ENCODE results near the gene CACNG6.

CACNG6 gene

DNA sequence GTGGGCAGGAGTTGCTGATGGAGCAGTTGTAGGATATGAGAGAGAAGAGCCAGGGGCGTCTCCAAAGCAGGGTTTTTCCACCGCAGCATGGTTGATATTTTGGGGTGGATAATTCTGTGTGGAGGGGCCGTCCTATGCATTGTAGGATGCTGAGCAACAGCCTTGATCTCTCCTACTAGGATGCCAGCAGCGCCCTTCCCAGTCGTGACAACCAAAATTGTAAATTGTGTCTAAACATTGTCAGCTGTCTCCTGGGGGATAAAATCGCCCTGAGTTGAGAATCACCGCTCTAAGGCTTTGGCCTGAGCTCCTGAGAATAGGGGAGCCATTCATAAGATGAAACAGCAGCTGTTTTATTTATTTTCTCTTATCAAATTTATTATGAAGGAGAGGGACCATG, 24.5 kb upstream of the CACNG6 start:
- no peak overlapping the region for H3K4me3 ChIP-seq (ENCODE audit: low read depth, low read length)

DNA sequence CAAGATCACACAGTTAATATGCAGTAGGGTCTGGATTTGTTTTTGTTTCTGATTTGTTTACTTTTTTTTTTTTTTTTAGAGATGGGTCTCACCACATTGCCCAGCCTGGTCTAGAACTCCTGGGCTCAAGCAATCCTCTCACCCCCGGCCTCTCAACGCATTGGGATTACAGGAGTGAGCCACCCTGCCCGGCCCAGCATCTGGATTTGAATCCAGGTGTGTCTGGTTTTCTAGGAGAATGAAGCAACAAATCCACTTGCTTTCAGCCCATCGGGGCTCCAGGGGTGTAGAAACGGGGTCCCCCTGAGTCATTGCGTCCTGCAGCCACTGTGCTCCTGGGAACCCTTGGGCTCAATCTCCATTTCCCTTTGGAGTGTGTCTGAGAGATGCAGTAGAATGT, 22.1 kb upstream of the CACNG6 start:
- H3K4me3 ChIP-seq (ENCODE audit: low read depth, low read length), result no peak overlapping the region

DNA sequence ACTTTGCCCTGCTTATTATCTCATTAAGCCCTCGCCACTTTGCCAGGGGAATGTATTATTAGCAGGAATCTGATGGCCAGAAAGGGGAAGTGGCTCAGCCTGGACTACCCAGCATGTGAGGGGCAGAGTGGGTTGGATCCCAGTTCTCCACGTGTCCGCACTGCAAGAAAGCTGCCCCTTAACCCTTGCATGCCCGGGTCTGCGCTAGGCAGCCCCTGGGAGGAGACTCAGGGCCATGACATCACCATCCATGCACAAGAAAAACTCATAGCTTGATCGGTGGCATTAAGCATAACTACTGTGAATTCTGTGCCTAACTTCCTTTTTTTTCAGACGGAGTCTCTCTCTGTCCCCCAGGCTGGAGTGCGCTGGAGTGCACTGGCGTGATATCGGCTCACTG, 19.8 kb upstream of the CACNG6 start:
- H3K4me3 ChIP-seq (ENCODE audit: low read depth, low read length), result no peak overlapping the region

DNA sequence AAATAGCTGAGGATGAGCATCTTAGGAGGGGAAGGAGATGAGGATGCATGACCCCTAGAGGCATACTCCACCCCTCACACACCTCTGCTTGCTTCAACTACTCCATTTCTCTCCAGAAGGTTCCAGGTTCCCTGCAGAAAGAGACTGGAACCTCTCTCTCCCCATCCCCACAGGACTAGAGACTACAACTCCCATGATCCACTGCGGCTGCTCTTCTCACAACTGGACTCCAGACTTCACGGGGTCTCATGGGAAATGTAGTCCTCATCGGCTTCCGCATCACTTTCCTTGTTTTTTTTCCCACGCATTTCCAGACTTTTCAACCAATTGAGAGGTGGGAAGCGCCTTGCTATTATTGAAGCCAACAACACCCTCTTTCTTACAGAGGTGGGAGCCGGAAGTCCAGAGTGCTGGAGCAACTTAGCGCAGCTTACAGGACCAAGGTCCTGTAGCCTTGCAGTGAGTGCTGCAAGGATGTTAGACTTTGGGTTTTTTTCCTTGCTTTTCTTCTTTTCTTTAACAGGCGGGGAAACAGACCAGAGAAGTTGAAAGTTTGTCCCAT, 13.9 kb upstream of the CACNG6 start:
- H3K4me3 ChIP-seq (ENCODE audit: low read depth, low read length), result no peak overlapping the region

DNA sequence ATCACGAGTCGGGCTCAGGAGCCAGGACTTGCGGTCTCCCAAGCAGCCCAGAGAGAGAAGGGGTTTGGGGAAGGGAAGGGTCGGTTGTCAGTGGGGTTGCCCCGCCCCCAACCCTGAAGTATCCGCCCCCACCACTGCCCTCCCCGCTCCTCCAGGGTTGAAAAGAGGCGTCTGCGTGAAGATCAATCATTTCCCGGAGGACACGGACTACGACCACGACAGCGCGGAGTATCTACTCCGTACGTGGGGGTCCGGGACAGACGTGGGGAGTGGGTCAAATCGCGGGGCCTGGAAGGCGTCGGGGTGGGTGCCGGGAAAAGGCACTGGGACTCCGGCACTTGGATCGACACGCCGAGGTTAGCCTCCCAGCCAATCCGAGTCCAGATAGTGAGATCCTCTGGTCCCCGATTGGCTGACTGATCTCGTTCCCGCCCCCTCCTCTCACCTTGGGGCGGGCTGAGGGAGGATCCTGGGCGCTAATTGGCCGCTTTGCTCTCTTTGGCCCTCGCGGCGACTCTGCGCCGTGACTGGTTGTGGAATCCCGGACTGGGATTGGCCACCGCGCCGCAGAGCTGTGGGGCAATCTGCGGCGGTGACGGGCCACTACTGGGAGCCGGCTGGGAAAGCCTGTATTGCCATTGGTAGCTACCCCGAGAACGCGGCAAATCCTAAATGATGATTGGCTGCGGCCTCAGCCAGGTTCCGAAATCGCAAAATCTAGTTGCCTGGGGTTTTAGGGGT, 13.3 kb upstream of the CACNG6 start:
- no peak overlapping the region for H3K4me3 ChIP-seq (ENCODE audit: low read depth, low read length)

DNA sequence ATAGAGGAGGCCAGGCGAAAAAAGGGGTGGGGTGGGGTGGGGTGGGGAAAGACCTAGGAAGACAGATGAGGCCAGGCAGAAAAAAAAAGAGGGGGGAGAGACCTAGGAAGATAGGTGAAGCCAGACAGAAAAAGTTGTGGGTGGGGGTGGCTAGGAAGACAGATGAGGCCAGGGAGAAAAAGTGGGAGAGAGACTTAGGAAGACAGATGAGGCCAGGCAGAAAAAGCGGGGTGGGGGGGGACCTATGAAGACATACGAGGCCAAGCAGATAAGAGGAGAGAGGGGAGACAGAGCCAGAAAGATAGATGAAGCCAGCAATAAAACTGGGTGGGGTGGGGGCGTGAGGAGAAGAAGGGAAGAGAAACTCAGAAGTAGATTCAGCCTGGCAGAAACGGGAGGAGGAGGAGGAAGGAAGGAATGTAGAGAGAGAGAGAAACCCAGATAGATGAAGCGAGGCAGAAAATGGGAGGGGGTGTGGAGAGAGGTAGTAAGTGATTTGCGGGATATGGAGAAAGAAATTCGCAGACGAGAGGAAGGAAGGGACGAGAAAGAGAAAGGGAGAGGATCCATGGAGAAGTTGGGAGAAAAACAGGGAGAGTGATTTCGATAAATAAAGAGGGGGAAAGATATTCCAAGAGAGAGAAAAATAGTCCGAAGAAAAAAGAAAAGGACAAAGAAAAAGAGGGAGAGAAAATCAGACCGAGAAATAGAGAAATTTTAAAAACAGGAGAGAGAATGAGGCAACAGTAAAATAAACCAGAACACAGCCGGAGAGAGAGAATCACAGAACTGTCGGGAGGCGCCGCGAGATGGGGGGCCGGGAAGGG, 12.2 kb upstream of the CACNG6 start:
- peak overlapping the region; percentile 56 for H3K4me3 ChIP-seq (ENCODE audit: low read depth, low read length)

DNA sequence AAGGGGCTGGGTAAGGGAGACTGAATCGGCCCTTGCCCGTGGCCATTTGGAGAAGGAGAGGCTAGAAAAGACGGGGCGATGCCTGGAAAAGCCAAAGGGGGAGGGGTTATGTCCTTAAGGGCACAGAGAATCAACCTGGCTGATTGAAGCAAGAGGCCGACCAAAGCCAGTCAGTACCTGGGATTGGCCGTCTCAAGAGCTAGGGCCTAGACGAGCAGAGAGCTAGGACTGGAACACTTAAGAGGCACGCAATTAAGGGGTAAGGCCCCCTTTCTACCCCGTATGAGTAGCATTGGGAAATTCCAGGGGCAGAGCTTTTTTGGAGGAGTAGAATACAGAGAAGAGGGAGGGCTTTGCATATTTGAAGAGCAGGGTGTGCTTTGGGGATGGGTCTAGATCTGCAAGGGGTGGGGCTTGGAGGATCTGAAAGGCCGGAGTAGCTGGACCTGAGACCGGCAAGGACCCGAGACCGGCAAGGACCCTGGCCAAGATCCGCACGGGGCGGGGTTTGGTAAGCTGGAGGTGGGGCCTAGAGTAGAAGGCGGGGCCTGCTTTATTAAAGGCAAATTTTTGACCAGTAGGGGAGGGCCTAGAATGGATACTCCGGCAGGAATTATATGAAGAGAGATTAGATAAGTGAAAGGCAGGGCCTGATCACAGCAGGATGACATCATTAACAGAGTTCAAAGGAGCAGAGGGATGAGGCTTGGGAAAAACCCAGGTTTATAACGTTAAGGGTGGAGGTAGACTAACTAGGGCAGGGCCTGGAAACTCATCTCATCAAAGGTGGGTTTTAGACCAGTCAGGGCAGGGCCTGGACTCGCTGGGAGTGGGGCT, 10.7 kb upstream of the CACNG6 start:
- peak overlapping the region; percentile 9 for H3K4me3 ChIP-seq (ENCODE audit: low read depth, low read length)

DNA sequence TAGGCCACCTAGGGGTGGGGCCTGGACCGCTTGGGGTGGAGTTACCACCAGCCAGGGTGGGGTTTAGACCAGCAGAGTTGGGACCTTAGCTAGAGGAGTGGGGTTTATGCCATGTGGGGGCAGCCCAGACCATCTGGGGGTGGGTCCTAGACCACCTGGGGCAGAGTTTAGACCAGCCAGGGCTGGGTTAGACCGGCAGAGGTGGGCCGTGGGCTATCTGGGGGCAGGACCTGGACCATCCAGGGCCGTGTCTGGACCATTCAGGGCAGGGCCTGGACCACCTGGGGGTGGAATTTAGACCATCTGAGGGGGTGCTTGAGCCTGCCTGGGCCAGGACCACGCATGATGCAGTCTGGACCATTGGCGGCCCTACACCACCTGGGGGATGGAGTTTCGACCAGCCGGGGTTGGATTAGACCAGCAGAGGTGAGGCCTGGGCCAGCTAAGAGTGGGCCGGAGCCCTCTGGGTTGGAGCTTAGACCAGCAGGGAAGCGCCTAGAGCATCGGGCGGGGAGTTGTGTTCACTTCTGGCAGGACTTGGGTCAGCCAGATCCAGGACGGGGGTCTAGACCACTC, 10.0 kb upstream of the CACNG6 start:
- H3K4me3 ChIP-seq (ENCODE audit: low read depth, low read length), result no peak overlapping the region

DNA sequence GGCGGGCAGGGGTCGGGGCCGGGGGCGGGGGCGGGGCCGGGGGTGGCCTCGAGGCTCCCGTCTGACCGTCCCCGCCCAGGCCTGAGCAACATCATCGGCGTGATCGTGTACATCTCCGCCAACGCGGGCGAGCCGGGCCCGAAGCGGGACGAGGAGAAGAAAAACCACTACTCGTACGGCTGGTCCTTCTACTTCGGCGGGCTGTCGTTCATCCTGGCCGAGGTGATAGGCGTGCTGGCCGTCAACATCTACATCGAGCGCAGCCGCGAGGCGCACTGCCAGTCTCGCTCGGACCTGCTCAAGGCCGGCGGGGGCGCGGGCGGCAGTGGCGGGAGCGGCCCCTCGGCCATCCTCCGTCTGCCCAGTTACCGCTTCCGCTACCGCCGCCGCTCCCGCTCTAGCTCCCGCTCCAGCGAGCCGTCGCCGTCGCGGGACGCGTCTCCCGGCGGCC, 9.4 kb upstream of the CACNG6 start:
- H3K4me3 ChIP-seq (ENCODE audit: low read depth, low read length), result peak overlapping the region; percentile 13

DNA sequence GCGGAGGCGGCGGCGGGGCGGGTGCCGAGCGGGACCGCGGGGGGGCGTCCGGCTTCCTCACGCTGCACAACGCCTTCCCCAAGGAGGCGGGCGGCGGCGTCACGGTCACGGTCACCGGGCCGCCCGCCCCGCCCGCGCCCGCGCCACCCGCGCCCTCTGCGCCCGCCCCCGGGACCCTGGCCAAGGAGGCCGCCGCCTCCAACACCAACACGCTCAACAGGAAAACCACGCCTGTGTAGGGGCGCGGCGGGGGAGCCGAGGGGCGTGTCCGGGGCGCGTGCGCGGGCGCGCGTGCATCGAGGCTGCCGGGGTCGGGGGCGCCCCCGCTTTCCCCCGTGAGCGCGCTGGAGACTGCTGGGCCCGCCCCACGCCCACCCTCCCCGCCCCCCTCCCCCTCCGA, 8.8 kb upstream of the CACNG6 start:
- no peak overlapping the region for H3K4me3 ChIP-seq (ENCODE audit: low read depth, low read length)

DNA sequence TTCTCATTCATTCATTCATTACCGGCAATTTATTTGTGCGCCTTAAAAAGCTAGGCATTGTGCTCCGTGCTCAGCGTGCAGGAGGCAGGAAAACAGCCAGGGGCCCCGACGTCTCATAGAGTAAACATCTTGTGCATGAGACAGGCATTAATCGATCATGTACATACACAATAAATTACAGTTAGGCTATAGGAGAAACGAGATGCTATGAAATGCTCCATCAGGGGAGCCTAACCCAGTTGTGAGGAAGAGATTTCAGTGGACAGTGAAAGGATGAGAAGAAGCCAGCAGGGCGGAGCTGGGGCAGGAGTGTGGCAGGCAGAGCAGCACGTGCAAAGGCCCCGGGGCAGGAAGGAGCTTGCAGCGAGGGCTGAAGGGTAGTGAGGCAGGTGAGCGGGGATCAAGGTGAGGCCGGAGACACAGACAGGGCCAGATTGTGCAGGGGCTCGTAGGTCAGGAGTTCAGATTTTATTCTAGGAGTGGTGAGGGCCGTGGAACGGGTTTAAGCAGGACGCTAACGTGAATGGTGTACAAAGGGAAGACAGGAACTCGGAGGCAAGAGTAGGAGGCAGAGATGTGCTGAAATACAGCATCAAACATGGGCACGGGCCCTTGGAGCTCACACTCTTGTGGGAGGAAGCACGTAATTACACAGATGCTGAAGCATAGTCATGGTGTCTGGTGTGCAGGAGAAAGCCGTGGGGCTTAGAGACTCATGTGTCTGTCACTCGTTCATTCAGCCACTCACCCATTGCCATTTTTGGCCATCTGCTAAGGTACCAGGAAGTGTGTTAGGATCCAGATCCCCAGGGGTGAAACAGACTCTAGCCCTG, 7.8 kb upstream of the CACNG6 start:
- H3K4me3 ChIP-seq (ENCODE audit: low read depth, low read length), result no peak overlapping the region

DNA sequence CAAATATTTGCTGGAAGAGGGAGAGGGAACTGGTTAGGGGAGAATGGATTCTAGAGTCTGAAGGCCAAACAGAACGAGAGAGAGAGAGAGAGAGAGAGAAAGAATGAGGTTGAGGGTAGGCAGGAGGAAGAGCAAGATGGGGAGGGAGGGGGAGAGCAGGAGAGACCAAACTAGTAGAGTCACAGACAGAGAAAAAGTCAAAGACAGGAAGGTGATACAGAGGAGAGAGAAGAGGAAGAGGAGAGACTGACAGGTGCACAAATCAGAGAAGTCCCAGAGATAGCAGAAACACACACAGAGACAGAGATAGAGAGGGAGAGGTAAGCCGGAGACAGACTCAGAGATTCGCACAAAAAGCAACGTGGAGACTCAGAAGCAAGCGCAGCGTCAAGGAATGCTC, 5.6 kb upstream of the CACNG6 start:
- H3K4me3 ChIP-seq (ENCODE audit: low read depth, low read length), result no peak overlapping the region

DNA sequence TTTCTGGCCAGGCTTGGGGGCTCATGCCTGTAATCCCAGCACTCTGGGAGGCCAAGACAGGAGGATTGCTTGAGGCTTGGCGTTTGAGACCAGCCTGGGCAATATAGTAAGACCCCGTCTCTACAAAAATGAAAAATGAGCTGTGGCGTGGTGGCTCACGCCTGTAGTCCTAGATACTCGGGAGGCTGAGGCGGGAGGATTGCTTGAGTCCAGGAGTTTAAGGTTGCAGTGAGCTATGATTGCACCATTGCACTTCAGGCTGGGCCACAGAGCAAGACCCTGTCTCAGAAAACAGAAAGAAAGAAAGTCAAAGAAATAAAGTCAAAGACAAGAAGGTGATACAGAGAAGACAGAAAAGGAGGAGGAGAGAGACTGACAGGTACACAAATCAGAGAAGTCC, 2.5 kb upstream of the CACNG6 start:
- H3K4me3 ChIP-seq (ENCODE audit: low read depth, low read length), result no peak overlapping the region

DNA sequence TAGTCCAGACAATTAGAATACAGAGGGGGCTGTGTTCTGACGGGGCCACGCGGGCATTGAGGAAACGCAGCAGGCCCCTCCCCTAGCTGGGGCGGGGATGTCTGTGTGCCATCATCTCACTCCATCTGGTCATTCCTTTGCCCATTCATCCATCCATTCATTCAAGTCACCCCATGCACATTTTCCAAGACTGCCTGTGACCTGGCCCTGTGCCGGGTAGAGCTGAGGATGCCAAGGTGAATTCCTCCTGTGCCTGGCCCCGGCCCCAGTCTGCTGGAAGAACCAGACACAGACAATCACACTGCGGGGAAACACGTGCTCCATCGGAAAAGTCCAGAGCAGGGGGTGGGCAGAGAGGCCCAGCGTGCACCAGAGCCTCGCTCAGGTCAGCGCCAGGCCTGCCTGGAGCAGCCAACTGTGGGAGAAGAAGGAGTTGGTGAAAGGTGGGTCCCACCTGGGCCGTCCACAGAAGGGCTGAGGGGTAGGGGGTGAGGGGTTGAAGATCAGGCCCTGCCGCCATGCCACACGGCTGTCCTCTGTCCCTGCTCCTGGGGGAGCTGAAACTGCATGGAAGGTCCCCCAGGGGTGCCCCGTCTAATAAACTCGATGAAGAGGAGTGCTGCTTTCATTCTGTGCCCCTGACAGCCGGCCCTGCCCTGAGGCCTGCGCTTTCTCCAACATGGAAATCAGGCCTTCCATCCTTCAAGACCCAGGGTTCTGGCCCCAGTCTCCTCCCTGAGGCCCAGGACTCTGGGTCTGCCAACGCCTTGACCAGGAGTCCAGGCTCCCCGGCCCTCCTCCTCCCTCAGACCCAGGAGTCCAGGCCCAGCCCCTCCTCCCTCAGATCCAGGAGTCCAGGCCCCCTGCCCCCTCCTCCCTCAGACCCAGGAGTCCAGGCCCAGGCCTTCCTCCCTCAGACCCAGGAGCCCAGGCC, 1.6 kb upstream of the CACNG6 start:
- no peak overlapping the region for H3K4me3 ChIP-seq (ENCODE audit: low read depth, low read length)

DNA sequence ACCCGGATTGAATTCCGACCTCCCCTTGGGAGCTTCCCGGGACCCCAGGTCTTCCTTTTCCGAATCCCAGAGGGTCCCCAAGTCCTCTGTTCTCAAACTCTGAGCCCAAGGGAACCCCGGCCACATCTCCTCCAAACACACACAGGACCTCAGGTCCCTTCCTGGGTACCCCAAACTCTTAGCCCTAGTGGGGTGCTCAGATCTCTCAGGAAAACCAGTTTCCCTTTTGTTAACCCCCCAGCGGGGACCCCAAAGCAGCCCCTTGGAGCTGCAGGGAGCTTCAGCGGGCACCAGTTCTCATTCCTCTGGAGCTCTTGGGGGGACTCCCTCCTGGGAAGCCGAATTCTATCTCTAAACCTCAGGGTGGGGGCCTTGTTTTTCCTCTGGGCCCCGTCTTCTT, 774 bp downstream of the CACNG6 start:
- H3K4me3 ChIP-seq (ENCODE audit: low read depth, low read length), result no peak overlapping the region

DNA sequence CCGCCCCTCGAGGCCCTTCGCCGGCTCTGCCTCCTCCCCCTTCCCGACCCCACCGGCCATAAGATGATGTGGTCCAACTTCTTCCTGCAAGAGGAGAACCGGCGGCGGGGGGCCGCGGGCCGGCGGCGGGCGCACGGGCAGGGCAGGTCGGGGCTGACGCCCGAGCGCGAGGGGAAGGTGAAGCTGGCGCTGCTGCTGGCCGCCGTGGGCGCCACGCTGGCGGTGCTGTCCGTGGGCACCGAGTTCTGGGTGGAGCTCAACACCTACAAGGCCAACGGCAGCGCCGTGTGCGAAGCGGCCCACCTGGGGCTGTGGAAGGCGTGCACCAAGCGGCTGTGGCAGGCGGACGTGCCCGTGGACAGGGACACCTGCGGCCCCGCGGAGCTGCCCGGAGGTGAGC, 1.4 kb downstream of the CACNG6 start:
- no peak overlapping the region for H3K4me3 ChIP-seq (ENCODE audit: low read depth, low read length)

DNA sequence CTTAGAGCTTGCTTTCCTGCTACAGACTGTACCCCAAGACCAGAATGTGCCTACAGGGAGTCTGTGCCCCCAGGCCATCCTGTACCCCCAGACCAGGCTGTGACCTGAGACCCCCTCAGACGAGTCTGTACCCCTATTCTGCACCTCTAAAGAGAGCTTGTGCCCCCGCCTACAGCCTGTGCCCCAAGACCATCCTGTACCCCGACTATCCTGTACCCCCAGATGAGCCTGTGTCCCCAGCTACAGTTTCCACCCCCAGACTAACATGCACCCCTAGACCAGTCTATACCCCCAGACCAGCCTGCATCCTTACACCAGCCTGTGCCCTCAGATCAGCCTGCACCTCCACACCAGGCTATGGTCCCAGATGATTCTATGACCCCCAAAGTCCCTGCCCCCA, 2.0 kb downstream of the CACNG6 start:
- H3K4me3 ChIP-seq (ENCODE audit: low read depth, low read length), result no peak overlapping the region

DNA sequence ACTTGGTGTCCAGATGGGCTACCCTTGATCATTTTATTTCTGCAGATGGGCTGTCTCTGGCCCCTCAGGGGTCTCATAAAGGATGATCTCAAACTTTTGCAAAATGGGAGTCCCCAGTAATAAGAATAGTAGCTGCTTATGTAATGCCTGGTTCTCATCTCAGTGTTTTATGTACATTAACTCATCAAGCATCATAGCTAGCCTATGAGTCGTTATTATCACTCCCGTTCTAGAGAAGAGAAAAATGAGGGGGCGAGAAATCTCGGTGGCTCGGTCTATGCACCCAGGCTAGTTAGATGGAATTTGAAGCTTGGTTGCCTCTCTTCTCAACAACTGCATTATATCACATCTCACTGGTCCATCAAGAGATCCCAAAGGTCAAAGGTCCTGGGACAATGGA, 3.4 kb downstream of the CACNG6 start:
- no peak overlapping the region for H3K4me3 ChIP-seq (ENCODE audit: low read depth, low read length)

DNA sequence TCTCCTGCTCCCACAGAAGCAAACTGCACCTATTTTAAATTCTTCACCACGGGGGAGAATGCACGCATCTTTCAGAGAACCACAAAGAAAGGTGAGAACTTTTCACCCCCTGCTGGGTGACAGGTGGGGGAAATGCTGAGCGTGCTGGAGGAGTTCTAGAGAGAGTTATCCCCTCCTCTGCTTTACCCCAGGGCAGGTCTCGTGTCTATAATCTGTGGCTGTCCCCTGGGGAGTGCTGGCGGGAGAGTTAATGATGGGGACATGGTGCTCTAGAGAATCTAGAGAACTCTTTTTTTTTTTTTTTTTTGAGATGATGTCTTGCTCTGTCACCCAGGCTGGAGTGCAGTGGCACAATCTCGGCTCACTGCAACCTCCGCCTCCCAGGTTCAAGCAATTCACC, 6.8 kb downstream of the CACNG6 start:
- no peak overlapping the region for H3K4me3 ChIP-seq (ENCODE audit: low read depth, low read length)

All from iPS-11a (cell line).